Mesodermal cell (in vitro differentiated cells): ENCODE measurements around the gene GJC2.
A peak's percentile ranks its signal among the peaks of the same experiment; 100 is the strongest.

ENCODE experiments used
- H3K27ac ChIP-seq: 2 replicates; pipeline ENCODE4 v1.7.0; 2013; ENCODE audit warnings: mild to moderate bottlenecking, low read depth, low read length, moderate library complexity; ENCODE audit not compliant: severe bottlenecking
- H3K36me3 ChIP-seq: 2 replicates; pipeline ENCODE4 v1.7.1; 2013; ENCODE audit warnings: mild to moderate bottlenecking, low read length, moderate library complexity; ENCODE audit not compliant: control insufficient read depth, insufficient read depth
- H3K4me1 ChIP-seq: one replicate; pipeline ENCODE4 v1.7.1; 2013; ENCODE audit warnings: mild to moderate bottlenecking, low read length; ENCODE audit not compliant: insufficient read depth, control insufficient read depth, poor library complexity, severe bottlenecking
- H3K4me3 ChIP-seq: 2 replicates; pipeline ENCODE4 v1.7.0; 2013; ENCODE audit warnings: low read length, control low read depth, mild to moderate bottlenecking; ENCODE audit not compliant: insufficient read depth, poor library complexity, severe bottlenecking; ENCODE audit errors: extremely low read depth
- H3K9me3 ChIP-seq: 2 replicates; pipeline ENCODE4 v1.7.1; 2013; ENCODE audit warnings: mild to moderate bottlenecking, low read length, moderate library complexity; ENCODE audit not compliant: control insufficient read depth
- WGBS, 2 experiments: methylation state at CpG; one replicate each; pipeline ENCODE4 v1.1.5; 2013; ENCODE audit warnings: missing lambda C conversion rate in 2 of 2; ENCODE audit not compliant: insufficient coverage in 2 of 2; 5-methylcytosine and 5-hydroxymethylcytosine counted together

The GJC2 gene

DNA sequence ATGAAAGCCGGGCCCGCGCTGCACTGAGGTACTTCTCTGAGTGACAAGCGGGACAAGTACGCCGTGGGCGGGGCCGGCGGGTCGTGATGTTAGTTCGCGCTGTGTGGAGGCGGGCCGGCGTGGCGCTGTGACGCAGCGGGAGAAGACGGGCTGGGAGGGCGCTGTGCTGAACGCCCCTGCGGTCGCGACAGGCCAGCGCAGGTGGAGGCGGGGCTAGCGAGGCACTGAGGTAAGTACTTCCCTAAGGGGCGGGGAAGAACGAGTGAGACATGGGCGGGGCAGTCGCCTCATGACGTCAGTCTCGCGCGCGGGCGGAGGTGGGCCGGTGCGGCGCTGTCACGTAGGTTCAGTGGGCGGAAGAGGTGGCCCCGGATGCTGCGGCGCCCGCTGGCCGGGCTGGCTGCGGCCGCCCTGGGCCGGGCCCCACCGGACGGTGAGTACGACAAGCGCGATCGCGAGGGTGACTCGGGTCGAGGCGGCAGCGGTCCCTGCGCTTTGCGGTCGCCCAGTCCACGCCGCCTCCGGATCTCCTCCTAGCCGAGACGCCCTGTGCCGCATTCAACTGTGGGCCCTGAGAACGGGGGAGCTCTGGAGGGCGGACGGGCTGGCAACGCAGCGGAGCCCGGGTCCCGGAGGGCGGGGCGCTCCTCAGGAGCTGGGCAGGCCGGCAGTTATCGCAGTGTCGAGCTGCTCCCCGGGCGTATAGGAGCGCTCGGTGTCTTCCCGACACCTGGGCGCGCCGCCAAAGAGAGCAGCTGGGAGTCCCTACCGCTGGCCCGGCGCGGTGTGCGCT, 9.6 kb upstream of the GJC2 start, which contains the start of gene GUK1:
Gene GUK1 (plus strand): TSS at position 349 of the 793 bp plus-strand sequence. CDS start 24 bp downstream, at position 373.
- H3K4me3 ChIP-seq = peak within 1 kb of the TSS; percentile 95
- peak within 1 kb of the TSS; percentile 92 for H3K27ac ChIP-seq
- H3K9me3 ChIP-seq = no peaks in the 10 kb centered on the region
- WGBS, 2 experiments = 0% methylated on average over 76 to 94 of the region's 95 CpGs
- H3K36me3 ChIP-seq = peaks cover 10% of the 10 kb centered on the region
- H3K4me1 ChIP-seq = peaks cover 4% of the 10 kb centered on the region

- no peaks in the 10 kb centered on the region for H3K9me3 ChIP-seq
- H3K4me3 ChIP-seq = peak overlapping the region; percentile 95
- H3K27ac ChIP-seq = peak overlapping the region; percentile 92
- peaks cover 4% of the 10 kb centered on the region for H3K4me1 ChIP-seq
- H3K36me3 ChIP-seq = peaks cover 16% of the 10 kb centered on the region
- WGBS, 2 experiments = 20 to 24% methylated on average over 19 to 25 of the region's 25 CpGs
Observed at GRCh38 chr1:228140724-228141225, 9.0 kb upstream of the GJC2 start.

- H3K9me3 ChIP-seq = no peaks in the 10 kb centered on the region
- no peak overlapping the region for H3K27ac ChIP-seq
- peaks cover 4% of the 10 kb centered on the region for H3K4me1 ChIP-seq
- peak overlapping the region; percentile 95 for H3K4me3 ChIP-seq
- WGBS, 2 experiments = 85 to 87% methylated on average over 23 to 27 of the region's 27 CpGs
- peaks cover 23% of the 10 kb centered on the region for H3K36me3 ChIP-seq
Observed at GRCh38 chr1:228141226-228142044, 8.3 kb upstream of the GJC2 start.

GRCh38 chr1:228142155-228142691, 7.5 kb upstream of the GJC2 start:
- H3K36me3 ChIP-seq = peaks cover 30% of the 10 kb centered on the region
- WGBS, 2 experiments = 94 to 95% methylated on average over 12 to 14 of the region's 16 CpGs
- H3K9me3 ChIP-seq = no peaks in the 10 kb centered on the region
- H3K4me3 ChIP-seq = no peak overlapping the region
- no peak overlapping the region for H3K27ac ChIP-seq
- H3K4me1 ChIP-seq = peaks cover 4% of the 10 kb centered on the region

DNA sequence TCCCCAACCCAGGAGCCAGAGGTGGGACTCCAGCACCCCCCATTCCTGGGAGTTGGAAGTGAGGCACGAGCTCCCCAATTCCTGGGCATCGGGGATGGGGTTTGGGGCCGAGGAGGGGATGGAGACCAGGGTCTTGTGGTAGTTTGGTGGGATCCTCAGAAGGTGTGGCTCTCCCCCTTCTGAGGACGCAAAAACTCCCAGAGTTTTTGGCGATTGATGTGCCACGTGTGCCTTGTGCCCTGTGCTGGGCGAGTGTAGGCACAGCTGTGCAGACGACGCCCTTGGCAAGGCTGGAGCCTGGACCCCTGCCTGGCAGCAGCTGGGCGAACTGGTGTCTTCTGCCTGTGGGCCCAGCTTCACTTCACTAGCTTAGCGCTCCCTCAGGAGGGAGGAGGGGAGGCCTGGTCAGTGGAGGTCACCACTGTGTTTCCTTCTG, 7.0 kb upstream of the GJC2 start:
- H3K4me1 ChIP-seq = peaks cover 4% of the 10 kb centered on the region
- H3K9me3 ChIP-seq = no peaks in the 10 kb centered on the region
- no peak overlapping the region for H3K27ac ChIP-seq
- 94 to 99% methylated on average over 9 to 11 of the region's 11 CpGs for WGBS, 2 experiments
- H3K36me3 ChIP-seq = peaks cover 35% of the 10 kb centered on the region
- no peak overlapping the region for H3K4me3 ChIP-seq

GRCh38 chr1:228143480-228144192, 6.1 kb upstream of the GJC2 start:
- 95% methylated on average over 9 to 11 of the region's 12 CpGs for WGBS, 2 experiments
- no peak overlapping the region for H3K4me3 ChIP-seq
- H3K36me3 ChIP-seq = peaks cover 44% of the 10 kb centered on the region
- no peak overlapping the region for H3K27ac ChIP-seq
- H3K4me1 ChIP-seq = peaks cover 6% of the 10 kb centered on the region
- H3K9me3 ChIP-seq = no peaks in the 10 kb centered on the region

- peaks cover 45% of the 10 kb centered on the region for H3K36me3 ChIP-seq
- H3K4me3 ChIP-seq = no peak overlapping the region
Observed at GRCh38 chr1:228144193-228144992, 5.3 kb upstream of the GJC2 start.

DNA sequence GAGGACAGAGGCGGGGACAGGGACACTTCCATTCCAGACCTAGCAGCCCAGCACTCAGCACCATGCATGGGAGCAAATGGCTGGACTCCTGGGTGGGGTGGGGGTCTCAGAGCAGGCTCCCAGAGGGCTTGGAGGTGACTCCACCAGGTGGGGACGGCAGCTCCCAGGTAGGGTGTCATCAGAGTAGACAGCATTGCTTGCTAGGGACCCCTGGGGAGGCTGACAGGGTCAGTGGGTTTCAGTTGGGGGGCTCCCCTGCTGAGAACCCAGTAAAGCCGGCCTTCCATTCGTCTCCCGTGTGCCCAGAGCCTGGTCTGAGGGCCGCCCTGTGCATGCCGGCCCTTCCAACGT, 4.8 kb upstream of the GJC2 start:
- H3K4me1 ChIP-seq = peaks cover 17% of the 10 kb centered on the region
- peaks cover 45% of the 10 kb centered on the region for H3K36me3 ChIP-seq
- 93 to 96% methylated on average over 8 of the region's 8 CpGs for WGBS, 2 experiments
- H3K4me3 ChIP-seq = no peak overlapping the region
- H3K27ac ChIP-seq = no peak overlapping the region
- no peaks in the 10 kb centered on the region for H3K9me3 ChIP-seq

More at GRCh38 chr1:228144193-228144992, 5.3 kb upstream of the GJC2 start:
- 91 to 96% methylated on average over 11 to 13 of the region's 16 CpGs for WGBS, 2 experiments
- peaks cover 13% of the 10 kb centered on the region for H3K4me1 ChIP-seq
- H3K9me3 ChIP-seq = no peaks in the 10 kb centered on the region
- H3K27ac ChIP-seq = no peak overlapping the region

DNA sequence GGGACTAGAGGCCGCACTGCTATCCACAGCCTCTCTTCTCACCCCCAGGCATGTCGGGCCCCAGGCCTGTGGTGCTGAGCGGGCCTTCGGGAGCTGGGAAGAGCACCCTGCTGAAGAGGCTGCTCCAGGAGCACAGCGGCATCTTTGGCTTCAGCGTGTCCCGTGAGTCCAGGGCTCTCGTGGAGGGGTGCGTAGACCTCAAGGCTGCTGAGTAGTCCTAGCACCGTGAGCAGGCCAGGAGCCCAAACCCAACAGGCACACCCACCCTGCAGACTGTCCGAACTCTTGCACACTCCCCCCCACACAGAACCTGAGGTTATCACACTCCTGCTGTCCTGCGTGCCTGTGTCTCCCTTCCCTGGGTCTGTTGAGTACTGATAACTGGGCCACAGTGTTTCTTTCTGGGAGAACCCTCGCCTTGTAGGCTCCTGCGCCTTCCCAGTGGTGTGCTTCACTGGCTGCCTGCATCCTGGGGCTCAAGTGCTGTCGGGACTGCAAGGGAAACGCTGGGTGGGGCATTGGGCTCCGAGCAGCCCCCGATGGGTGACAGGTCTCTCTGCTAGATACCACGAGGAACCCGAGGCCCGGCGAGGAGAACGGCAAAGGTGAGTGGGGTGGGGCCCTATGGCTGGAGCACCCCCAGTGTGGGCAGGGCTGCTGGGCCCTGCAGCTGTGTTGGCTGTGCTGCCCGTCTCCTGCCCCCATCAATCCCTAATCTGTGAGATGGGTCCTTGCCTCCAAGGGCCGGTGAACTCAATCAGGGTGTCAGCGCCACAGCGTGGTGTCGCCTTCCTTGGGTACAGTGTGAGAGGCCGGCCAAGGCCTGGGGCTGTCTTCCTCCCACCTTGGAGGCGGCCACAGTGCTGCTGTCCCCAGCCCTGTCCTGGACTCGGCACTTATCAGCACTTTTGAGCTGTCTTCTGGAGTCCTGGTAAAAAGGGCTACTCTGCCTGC, 4.0 kb upstream of the GJC2 start:
- Histone ChIP-seq H3K27ac (no peak overlapping the region), H3K4me3 (no peak overlapping the region), H3K4me1 (peaks cover 18% of the 10 kb centered on the region), H3K36me3 (peaks cover 45% of the 10 kb centered on the region), H3K9me3 (no peaks in the 10 kb centered on the region)
- WGBS, 2 experiments = 96 to 99% methylated on average over 26 to 28 of the region's 31 CpGs
